ENCODE data around the gene CLNK. TPM values are rescaled to one million over a fixed set of nuclear protein-coding genes. Genes with fewer than 3 reads are reported as not detected.

The CLNK gene
- total RNA-seq, 5 donors from 2014 or later (not counting 1 experiment from before 2014, with no cell fraction given), result 0.07 to 0.39 (median 0.20) TPM

GRCh38 chr4:10526429-10527222 is 157.9 kb downstream of the CLNK start:
- Mint-ChIP-seq H3K9me3 (no peaks in the 10 kb centered on the region), H3K27me3 (peaks cover 3% of the 10 kb centered on the region in 2 donors), H3K4me3 (no peak overlapping the region), H3K4me1 (no peaks in the 10 kb centered on the region), H3K36me3 (no peaks in the 10 kb centered on the region), H3K27ac (no peak overlapping the region)
- Histone ChIP-seq H3K36me3 (ENCODE audit: control insufficient read depth in 2 of 2, extremely low read depth in 1 of 2, insufficient read depth in 1 of 2, low read length in 1 of 2) (no peaks in the 10 kb centered on the region), H3K27ac (ENCODE audit: low read length) (no peak overlapping the region), H3K4me3 (ENCODE audit: control insufficient read depth in 1 of 2, extremely low read depth in 1 of 2, low read length in 1 of 2) (no peak overlapping the region), H3K9me3 (no peaks in the 10 kb centered on the region), H3K4me1 (ENCODE audit: control insufficient read depth in 1 of 2, extremely low read depth in 1 of 2, insufficient read depth in 2 of 2, low read length in 2 of 2) (no peaks in the 10 kb centered on the region), H3K27me3 (replicated peaks in 1 of 2; ENCODE audit: control insufficient read depth in 2 of 2, extremely low read depth in 1 of 2, insufficient read depth in 2 of 2, low read length in 1 of 2) (no peaks in the 10 kb centered on the region)
- ATAC-seq (replicated peaks in 1 of 4) (no peak), DNase-seq (peak in 1 of 35 experiments; percentile 6)
- ChIA-PET CTCF (interaction anchor here in 1 of 2 donors (0.9 to 1.4 kb wide), 2 partner anchors 66 to 362 kb away, joined by 3 to 5 read pairs; no protein-coding TSS in a partner anchor), POLR2A (no interaction called here)
- 92% methylated on average over 8 of the region's 12 CpGs for WGBS (ENCODE audit: insufficient coverage)

GRCh38 chr4:10524196-10524833 is 160.3 kb downstream of the CLNK start:
- Mint-ChIP-seq H3K27ac (no peak overlapping the region), H3K27me3 (peaks cover 0 to 3% of the 10 kb centered on the region in 2 donors), H3K36me3 (no peaks in the 10 kb centered on the region), H3K9me3 (no peaks in the 10 kb centered on the region), H3K4me1 (no peaks in the 10 kb centered on the region), H3K4me3 (no peak overlapping the region)
- no peak overlapping the region for H3K4me3 ChIP-seq (ENCODE audit: control insufficient read depth in 1 of 2, extremely low read depth in 1 of 2, low read length in 1 of 2)
- H3K4me1 ChIP-seq (ENCODE audit: control insufficient read depth in 1 of 2, extremely low read depth in 1 of 2, insufficient read depth in 2 of 2, low read length in 2 of 2), result no peaks in the 10 kb centered on the region
- WGBS (ENCODE audit: insufficient coverage), result 90% methylated on average over 4 of the region's 5 CpGs
- CTCF ChIA-PET, result no interaction called here
- DNase-seq (no peak), ATAC-seq (replicated peaks in 1 of 4) (no peak)
- H3K9me3 ChIP-seq, result no peaks in the 10 kb centered on the region
- POLR2A ChIA-PET, result no interaction called here
- H3K27ac ChIP-seq (ENCODE audit: low read length), result no peak overlapping the region
- H3K27me3 ChIP-seq (replicated peaks in 1 of 2; ENCODE audit: control insufficient read depth in 2 of 2, extremely low read depth in 1 of 2, insufficient read depth in 2 of 2, low read length in 1 of 2), result no peaks in the 10 kb centered on the region
- H3K36me3 ChIP-seq (ENCODE audit: control insufficient read depth in 2 of 2, extremely low read depth in 1 of 2, insufficient read depth in 1 of 2, low read length in 1 of 2), result no peaks in the 10 kb centered on the region

- Mint-ChIP-seq H3K27me3 (peaks cover 2 to 3% of the 10 kb centered on the region in 2 donors), H3K36me3 (no peaks in the 10 kb centered on the region), H3K4me3 (no peak overlapping the region), H3K4me1 (no peaks in the 10 kb centered on the region), H3K9me3 (no peaks in the 10 kb centered on the region), H3K27ac (no peak overlapping the region)
- Histone ChIP-seq H3K27ac (ENCODE audit: low read length) (no peak overlapping the region), H3K4me3 (ENCODE audit: control insufficient read depth in 1 of 2, extremely low read depth in 1 of 2, low read length in 1 of 2) (no peak overlapping the region), H3K4me1 (ENCODE audit: control insufficient read depth in 1 of 2, extremely low read depth in 1 of 2, insufficient read depth in 2 of 2, low read length in 2 of 2) (no peaks in the 10 kb centered on the region), H3K9me3 (no peaks in the 10 kb centered on the region), H3K36me3 (ENCODE audit: control insufficient read depth in 2 of 2, extremely low read depth in 1 of 2, insufficient read depth in 1 of 2, low read length in 1 of 2) (no peaks in the 10 kb centered on the region), H3K27me3 (replicated peaks in 1 of 2; ENCODE audit: control insufficient read depth in 2 of 2, extremely low read depth in 1 of 2, insufficient read depth in 2 of 2, low read length in 1 of 2) (no peaks in the 10 kb centered on the region)
- ATAC-seq (replicated peaks in 1 of 4) (no peak), DNase-seq (no peak)
- CTCF ChIA-PET, result no interaction called here
- POLR2A ChIA-PET, result no interaction called here
- no CpG with 5 or more reads among the region's 3 CpGs for WGBS (ENCODE audit: insufficient coverage)
Measured at GRCh38 chr4:10521424-10521823, 163.1 kb downstream of the CLNK start.

- H3K36me3 ChIP-seq (ENCODE audit: control insufficient read depth in 2 of 2, extremely low read depth in 1 of 2, insufficient read depth in 1 of 2, low read length in 1 of 2), result no peaks in the 10 kb centered on the region
- WGBS (ENCODE audit: insufficient coverage), result 94% methylated on average over 3 of the region's 3 CpGs
- Mint-ChIP-seq H3K27me3 (peaks cover 3 to 4% of the 10 kb centered on the region in 2 donors), H3K27ac (no peak overlapping the region), H3K4me3 (no peak overlapping the region), H3K4me1 (peaks cover 0 to 5% (median 5%) of the 10 kb centered on the region in 3 donors), H3K9me3 (peaks cover 0 to 7% (median 0%) of the 10 kb centered on the region in 3 donors), H3K36me3 (no peaks in the 10 kb centered on the region)
- H3K9me3 ChIP-seq, result no peaks in the 10 kb centered on the region
- POLR2A ChIA-PET, result no interaction called here
- H3K4me1 ChIP-seq (ENCODE audit: control insufficient read depth in 1 of 2, extremely low read depth in 1 of 2, insufficient read depth in 2 of 2, low read length in 2 of 2), result no peaks in the 10 kb centered on the region
- no peak overlapping the region for H3K4me3 ChIP-seq (ENCODE audit: control insufficient read depth in 1 of 2, extremely low read depth in 1 of 2, low read length in 1 of 2)
- DNase-seq, result no peak
- ATAC-seq (replicated peaks in 1 of 4), result no peak
- CTCF ChIA-PET, result no interaction called here
- H3K27me3 ChIP-seq (replicated peaks in 1 of 2; ENCODE audit: control insufficient read depth in 2 of 2, extremely low read depth in 1 of 2, insufficient read depth in 2 of 2, low read length in 1 of 2), result no peaks in the 10 kb centered on the region
- H3K27ac ChIP-seq (ENCODE audit: low read length), result no peak overlapping the region
Measured at GRCh38 chr4:10509733-10510132, 174.8 kb downstream of the CLNK start.

- Mint-ChIP-seq H3K36me3 (no peaks in the 10 kb centered on the region), H3K4me1 (peaks cover 0 to 5% (median 5%) of the 10 kb centered on the region in 3 donors), H3K4me3 (no peak overlapping the region), H3K27ac (no peak overlapping the region), H3K27me3 (peaks cover 3 to 5% of the 10 kb centered on the region in 2 donors), H3K9me3 (peaks cover 0 to 7% (median 0%) of the 10 kb centered on the region in 3 donors)
- POLR2A ChIA-PET, result no interaction called here
- no peak overlapping the region for H3K27ac ChIP-seq (ENCODE audit: low read length)
- WGBS (ENCODE audit: insufficient coverage), result 100% methylated on average over 1 of the region's 4 CpGs
- no peak overlapping the region for H3K4me3 ChIP-seq (ENCODE audit: control insufficient read depth in 1 of 2, extremely low read depth in 1 of 2, low read length in 1 of 2)
- DNase-seq, result no peak
- no peaks in the 10 kb centered on the region for H3K27me3 ChIP-seq (replicated peaks in 1 of 2; ENCODE audit: control insufficient read depth in 2 of 2, extremely low read depth in 1 of 2, insufficient read depth in 2 of 2, low read length in 1 of 2)
- CTCF ChIA-PET, result no interaction called here
- no peaks in the 10 kb centered on the region for H3K36me3 ChIP-seq (ENCODE audit: control insufficient read depth in 2 of 2, extremely low read depth in 1 of 2, insufficient read depth in 1 of 2, low read length in 1 of 2)
- H3K9me3 ChIP-seq, result no peaks in the 10 kb centered on the region
- no peak for ATAC-seq (replicated peaks in 1 of 4)
- no peaks in the 10 kb centered on the region for H3K4me1 ChIP-seq (ENCODE audit: control insufficient read depth in 1 of 2, extremely low read depth in 1 of 2, insufficient read depth in 2 of 2, low read length in 2 of 2)
Measured at GRCh38 chr4:10506077-10506476, 178.5 kb downstream of the CLNK start.

GRCh38 chr4:10504570-10505179 is 179.9 kb downstream of the CLNK start:
- peaks cover 9 to 12% of the 10 kb centered on the region in 2 donors for H3K27me3 Mint-ChIP-seq
- H3K4me1 ChIP-seq (ENCODE audit: control insufficient read depth in 1 of 2, extremely low read depth in 1 of 2, insufficient read depth in 2 of 2, low read length in 2 of 2), result no peaks in the 10 kb centered on the region
- no peak overlapping the region for H3K4me3 ChIP-seq (ENCODE audit: control insufficient read depth in 1 of 2, extremely low read depth in 1 of 2, low read length in 1 of 2)
- peaks cover 0 to 7% (median 0%) of the 10 kb centered on the region in 3 donors for H3K9me3 Mint-ChIP-seq
- H3K36me3 ChIP-seq (ENCODE audit: control insufficient read depth in 2 of 2, extremely low read depth in 1 of 2, insufficient read depth in 1 of 2, low read length in 1 of 2), result no peaks in the 10 kb centered on the region
- ChIA-PET POLR2A (no interaction called here), CTCF (interaction anchor here in 1 of 2 donors (0.6 kb wide), 1 partner anchor 94 kb away, joined by 3 read pairs; no protein-coding TSS in a partner anchor)
- DNase-seq, result no peak
- H3K27ac Mint-ChIP-seq, result no peak overlapping the region
- H3K4me1 Mint-ChIP-seq, result peaks cover 0 to 5% (median 5%) of the 10 kb centered on the region in 3 donors
- H3K27ac ChIP-seq (ENCODE audit: low read length), result no peak overlapping the region
- no peak for ATAC-seq (replicated peaks in 1 of 4)
- no peaks in the 10 kb centered on the region for H3K9me3 ChIP-seq
- WGBS (ENCODE audit: insufficient coverage), result 100% methylated on average over 2 of the region's 5 CpGs
- no peaks in the 10 kb centered on the region for H3K27me3 ChIP-seq (replicated peaks in 1 of 2; ENCODE audit: control insufficient read depth in 2 of 2, extremely low read depth in 1 of 2, insufficient read depth in 2 of 2, low read length in 1 of 2)
- no peak overlapping the region for H3K4me3 Mint-ChIP-seq
- no peaks in the 10 kb centered on the region for H3K36me3 Mint-ChIP-seq
